ENCODE measurements around the gene DNAAF1. TPM values are rescaled to one million over a fixed set of nuclear protein-coding genes. Genes with fewer than 3 reads are reported as not detected.

Gene DNAAF1
- polyA plus RNA-seq, 1 of the 3 experiments (the other 2 are of a cell fraction), result 0.35 TPM

DNA sequence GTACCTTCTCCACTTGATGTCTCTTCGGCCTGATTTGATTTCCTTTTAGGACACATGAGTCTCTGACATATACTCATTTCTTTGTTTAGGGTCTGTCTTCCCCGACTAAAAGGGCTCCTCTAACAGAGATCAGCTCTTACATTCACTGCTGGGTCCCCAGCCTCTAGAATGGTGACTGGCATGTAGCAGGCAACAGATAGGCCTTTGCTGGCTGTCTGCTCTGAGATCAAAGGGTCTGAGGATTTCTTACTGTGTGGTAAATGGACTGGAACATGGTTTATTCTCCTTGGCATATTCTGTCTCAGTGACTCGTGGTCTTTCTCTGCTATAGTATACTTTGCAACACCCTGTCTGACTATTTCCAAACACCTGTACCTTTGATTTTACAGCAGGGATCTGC, 16.7 kb downstream of the DNAAF1 start:
- CTCF ChIA-PET, result interaction anchor here (1.3 to 1.9 kb wide), 2 partner anchors 13 to 14 kb away, joined by 6 read pairs; no protein-coding TSS in a partner anchor
- Histone ChIP-seq H3K9ac (no peak overlapping the region), H3K27me3 (ENCODE audit: insufficient read depth) (peaks cover 39% of the 10 kb centered on the region), H3F3A (replicated peaks; ENCODE audit: insufficient read depth) (no peaks in the 10 kb centered on the region), H4K20me1 (ENCODE audit: insufficient read depth) (no peaks in the 10 kb centered on the region), H3K4me2 (no peak overlapping the region), H3K27ac (ENCODE audit: low read depth in 2 of 2, low read length in 1 of 2) (no peak overlapping the region), H3K79me2 (ENCODE audit: insufficient read depth) (no peaks in the 10 kb centered on the region), H3K4me1 (ENCODE audit: control insufficient read depth in 1 of 2, insufficient read depth in 2 of 2, low read depth in 1 of 2, low read length in 1 of 2) (peaks cover 0 to 2% of the 10 kb centered on the region in 2 experiments; a peak in 1 of 4 replicates), H3K9me2 (no peaks in the 10 kb centered on the region), H3K36me3 (replicated peaks in 1 of 2; ENCODE audit: control insufficient read depth in 1 of 2, insufficient read depth in 2 of 2, low read length in 1 of 2) (no peaks in the 10 kb centered on the region), H3K9me3 (no peaks in the 10 kb centered on the region), H2AFZ (ENCODE audit: low read depth) (no peak overlapping the region), H3K4me3 (ENCODE audit: low read depth in 2 of 2, low read length in 1 of 2) (no peak overlapping the region)
- TF ChIP-seq TEAD4 (IDR thresholded peaks at IDR 0.05; ENCODE audit: borderline replicate concordance, insufficient read depth) (no peak), YY1 (IDR thresholded peaks at IDR 0.05; ENCODE audit: low read depth) (no peak), MEF2A (IDR thresholded peaks at IDR 0.05; ENCODE audit: borderline replicate concordance, low read depth) (no peak), FOXJ3 (CRISPR knock-in tag; IDR thresholded peaks at IDR 0.05) (no peak), CHD2 (IDR thresholded peaks at IDR 0.05; ENCODE audit: low read length, partially characterized antibody) (no peak)
- TF ChIP-seq, protein P1, sequence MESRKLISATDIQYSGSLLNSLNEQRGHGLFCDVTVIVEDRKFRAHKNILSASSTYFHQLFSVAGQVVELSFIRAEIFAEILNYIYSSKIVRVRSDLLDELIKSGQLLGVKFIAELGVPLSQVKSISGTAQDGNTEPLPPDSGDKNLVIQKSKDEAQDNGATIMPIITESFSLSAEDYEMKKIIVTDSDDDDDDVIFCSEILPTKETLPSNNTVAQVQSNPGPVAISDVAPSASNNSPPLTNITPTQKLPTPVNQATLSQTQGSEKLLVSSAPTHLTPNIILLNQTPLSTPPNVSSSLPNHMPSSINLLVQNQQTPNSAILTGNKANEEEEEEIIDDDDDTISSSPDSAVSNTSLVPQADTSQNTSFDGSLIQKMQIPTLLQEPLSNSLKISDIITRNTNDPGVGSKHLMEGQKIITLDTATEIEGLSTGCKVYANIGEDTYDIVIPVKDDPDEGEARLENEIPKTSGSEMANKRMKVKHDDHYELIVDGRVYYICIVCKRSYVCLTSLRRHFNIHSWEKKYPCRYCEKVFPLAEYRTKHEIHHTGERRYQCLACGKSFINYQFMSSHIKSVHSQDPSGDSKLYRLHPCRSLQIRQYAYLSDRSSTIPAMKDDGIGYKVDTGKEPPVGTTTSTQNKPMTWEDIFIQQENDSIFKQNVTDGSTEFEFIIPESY (IDR thresholded peaks at IDR 0.05; ENCODE audit: borderline replicate concordance, low read depth), result no peak
- TF ChIP-seq, protein P2, sequence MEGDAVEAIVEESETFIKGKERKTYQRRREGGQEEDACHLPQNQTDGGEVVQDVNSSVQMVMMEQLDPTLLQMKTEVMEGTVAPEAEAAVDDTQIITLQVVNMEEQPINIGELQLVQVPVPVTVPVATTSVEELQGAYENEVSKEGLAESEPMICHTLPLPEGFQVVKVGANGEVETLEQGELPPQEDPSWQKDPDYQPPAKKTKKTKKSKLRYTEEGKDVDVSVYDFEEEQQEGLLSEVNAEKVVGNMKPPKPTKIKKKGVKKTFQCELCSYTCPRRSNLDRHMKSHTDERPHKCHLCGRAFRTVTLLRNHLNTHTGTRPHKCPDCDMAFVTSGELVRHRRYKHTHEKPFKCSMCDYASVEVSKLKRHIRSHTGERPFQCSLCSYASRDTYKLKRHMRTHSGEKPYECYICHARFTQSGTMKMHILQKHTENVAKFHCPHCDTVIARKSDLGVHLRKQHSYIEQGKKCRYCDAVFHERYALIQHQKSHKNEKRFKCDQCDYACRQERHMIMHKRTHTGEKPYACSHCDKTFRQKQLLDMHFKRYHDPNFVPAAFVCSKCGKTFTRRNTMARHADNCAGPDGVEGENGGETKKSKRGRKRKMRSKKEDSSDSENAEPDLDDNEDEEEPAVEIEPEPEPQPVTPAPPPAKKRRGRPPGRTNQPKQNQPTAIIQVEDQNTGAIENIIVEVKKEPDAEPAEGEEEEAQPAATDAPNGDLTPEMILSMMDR (IDR thresholded peaks at IDR 0.05), result no peak
- DNase-seq, result no peak
- POLR2A ChIA-PET, result no interaction called here
- 35% methylated on average over 3 of the region's 3 CpGs for WGBS (ENCODE audit: low lambda C conversion rate)

DNA sequence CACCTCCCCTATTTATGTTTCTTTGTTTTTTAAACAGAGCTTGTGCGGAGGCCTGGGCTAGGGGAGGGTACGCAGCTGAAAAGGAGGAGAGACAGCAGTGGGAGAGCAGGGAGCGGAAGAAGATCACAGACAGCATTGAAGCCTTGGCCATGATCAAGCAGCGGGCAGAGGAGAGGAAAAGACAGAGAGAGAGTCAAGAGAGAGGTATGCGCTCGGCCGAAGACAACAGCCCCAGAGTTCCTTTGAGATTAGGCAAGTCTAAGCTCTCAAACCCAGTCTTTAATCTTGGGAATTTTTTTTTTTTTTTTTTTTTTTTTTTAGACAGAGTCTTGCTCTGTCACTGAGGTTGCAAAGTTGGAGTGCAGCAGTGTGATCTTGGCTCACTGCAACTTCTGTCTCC, 20.6 kb downstream of the DNAAF1 start:
- no peak overlapping the region for H3K4me3 ChIP-seq (ENCODE audit: low read depth in 2 of 2, low read length in 1 of 2)
- WGBS (ENCODE audit: low lambda C conversion rate), result 92% methylated on average over 7 of the region's 7 CpGs
- peaks cover 46% of the 10 kb centered on the region for H3K27me3 ChIP-seq (ENCODE audit: insufficient read depth)
- H3K9me3 ChIP-seq, result no peaks in the 10 kb centered on the region
- ChIA-PET CTCF (interaction anchor here (1.0 to 2.5 kb wide), 3 partner anchors 10 to 91 kb away, joined by 3 to 17 read pairs (median 15); partner anchors contain the start of gene TAF1C), POLR2A (no interaction called here)
- H3K4me2 ChIP-seq, result no peak overlapping the region
- no peaks in the 10 kb centered on the region for H3K9me2 ChIP-seq
- H3K9ac ChIP-seq, result no peak overlapping the region
- H3K36me3 ChIP-seq (replicated peaks in 1 of 2; ENCODE audit: control insufficient read depth in 1 of 2, insufficient read depth in 2 of 2, low read length in 1 of 2), result no peaks in the 10 kb centered on the region
- H2AFZ ChIP-seq (ENCODE audit: low read depth), result no peak overlapping the region
- H3K79me2 ChIP-seq (ENCODE audit: insufficient read depth), result no peaks in the 10 kb centered on the region
- TF ChIP-seq, protein P3, sequence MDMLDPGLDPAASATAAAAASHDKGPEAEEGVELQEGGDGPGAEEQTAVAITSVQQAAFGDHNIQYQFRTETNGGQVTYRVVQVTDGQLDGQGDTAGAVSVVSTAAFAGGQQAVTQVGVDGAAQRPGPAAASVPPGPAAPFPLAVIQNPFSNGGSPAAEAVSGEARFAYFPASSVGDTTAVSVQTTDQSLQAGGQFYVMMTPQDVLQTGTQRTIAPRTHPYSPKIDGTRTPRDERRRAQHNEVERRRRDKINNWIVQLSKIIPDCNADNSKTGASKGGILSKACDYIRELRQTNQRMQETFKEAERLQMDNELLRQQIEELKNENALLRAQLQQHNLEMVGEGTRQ (IDR thresholded peaks at IDR 0.05; ENCODE audit: borderline replicate concordance, low read depth, low read length), result no peak
- TF ChIP-seq, protein P1 (IDR thresholded peaks at IDR 0.05; ENCODE audit: borderline replicate concordance, low read depth), result no peak
- TF ChIP-seq GABPA (IDR thresholded peaks at IDR 0.05; ENCODE audit: low read depth) (no peak), SMC3 (IDR thresholded peaks at IDR 0.05; ENCODE audit: low read depth, low read length) (no peak), EZH2phosphoT487 (IDR thresholded peaks at IDR 0.05; ENCODE audit: borderline replicate concordance, low read depth) (no peak)
- no peak for DNase-seq
- H3K4me1 ChIP-seq (ENCODE audit: control insufficient read depth in 1 of 2, insufficient read depth in 2 of 2, low read depth in 1 of 2, low read length in 1 of 2), result no peaks in the 10 kb centered on the region
- H3F3A ChIP-seq (replicated peaks; ENCODE audit: insufficient read depth), result no peaks in the 10 kb centered on the region
- no peaks in the 10 kb centered on the region for H4K20me1 ChIP-seq (ENCODE audit: insufficient read depth)
- no peak overlapping the region for H3K27ac ChIP-seq (ENCODE audit: low read depth in 2 of 2, low read length in 1 of 2)
